GM21390 (cell line): Measurements from ENCODE around the gene RPLP2.

Source experiments
- ATAC-seq: cut with Tn5 transposase; IDR thresholded peaks from one replicate; pipeline ENCODE4 v1.9.1; 2021; ENCODE audit not compliant: unreplicated experiment

The RPLP2 gene

DNA sequence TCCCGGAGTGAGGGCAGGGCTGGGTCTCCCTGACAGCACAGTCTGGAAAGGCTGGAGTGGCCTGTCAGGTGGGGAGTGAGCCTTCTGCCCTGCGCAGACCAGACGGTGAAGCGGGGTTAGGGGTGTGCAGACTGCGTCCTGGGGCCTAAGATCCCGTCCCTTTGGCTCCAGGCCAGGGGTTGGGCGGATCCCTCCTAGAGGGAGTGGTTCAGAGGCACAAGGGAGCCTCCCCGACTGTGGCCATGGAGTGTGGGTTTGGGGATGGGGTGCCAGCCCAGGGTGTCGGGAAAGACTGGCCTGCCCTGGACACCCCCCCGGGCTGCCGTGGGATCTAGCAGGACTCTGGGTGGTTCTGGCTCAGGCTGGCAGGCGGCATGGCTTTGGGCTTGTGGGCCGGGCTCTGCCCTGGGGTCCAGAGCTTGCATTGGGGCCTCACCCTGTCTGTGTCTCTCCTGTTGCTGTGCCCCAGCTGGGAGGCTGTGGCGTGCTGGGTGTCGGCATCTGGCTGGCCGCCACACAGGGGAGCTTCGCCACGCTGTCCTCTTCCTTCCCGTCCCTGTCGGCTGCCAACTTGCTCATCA lies 52.4 kb downstream of the RPLP2 start:
- ATAC-seq, result no peak
